ENCODE data around the gene RPL36AL.

The RPL36AL gene

DNA sequence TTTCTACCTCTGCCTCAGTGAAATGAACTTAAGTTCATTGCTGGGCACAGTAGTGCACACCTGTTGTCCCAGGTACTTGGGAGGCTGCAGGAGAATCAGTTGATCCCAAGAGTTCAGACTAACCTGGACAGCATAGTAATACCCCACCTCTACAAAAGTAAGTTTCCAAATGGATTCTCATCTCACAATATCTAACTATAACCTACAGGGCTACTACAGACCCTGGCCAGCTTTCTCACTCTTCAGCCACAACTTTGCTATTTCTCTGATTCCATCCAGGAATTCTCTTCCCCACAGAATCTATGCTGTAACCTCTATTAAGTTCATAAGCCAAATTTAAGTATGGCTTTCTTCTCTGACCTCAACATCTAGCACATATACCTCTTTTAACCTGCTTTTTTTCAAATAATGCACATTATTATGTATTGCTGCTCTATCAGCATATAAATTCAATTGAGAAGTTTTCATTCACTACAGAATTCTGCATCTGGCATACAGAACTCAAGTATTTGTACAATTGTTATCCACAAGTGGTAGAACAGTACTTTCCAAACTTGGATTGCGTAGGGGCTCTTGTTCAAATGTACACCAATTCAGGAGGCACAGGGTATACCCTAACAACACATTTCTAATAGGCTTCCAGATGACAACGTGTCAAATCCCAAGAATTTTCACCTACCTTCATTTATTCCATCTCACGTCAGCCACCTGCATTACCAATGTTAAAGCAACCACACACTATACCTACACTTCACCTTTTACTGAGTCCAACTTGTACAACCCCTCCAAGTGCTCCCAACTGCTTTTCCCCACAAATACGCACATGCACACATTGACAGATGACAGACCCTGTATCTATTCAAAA is 38.1 kb downstream of the RPL36AL start:
- no peak for DNase-seq (ENCODE audit: extremely low read depth in 1 of 2, low read depth in 1 of 2)

DNA sequence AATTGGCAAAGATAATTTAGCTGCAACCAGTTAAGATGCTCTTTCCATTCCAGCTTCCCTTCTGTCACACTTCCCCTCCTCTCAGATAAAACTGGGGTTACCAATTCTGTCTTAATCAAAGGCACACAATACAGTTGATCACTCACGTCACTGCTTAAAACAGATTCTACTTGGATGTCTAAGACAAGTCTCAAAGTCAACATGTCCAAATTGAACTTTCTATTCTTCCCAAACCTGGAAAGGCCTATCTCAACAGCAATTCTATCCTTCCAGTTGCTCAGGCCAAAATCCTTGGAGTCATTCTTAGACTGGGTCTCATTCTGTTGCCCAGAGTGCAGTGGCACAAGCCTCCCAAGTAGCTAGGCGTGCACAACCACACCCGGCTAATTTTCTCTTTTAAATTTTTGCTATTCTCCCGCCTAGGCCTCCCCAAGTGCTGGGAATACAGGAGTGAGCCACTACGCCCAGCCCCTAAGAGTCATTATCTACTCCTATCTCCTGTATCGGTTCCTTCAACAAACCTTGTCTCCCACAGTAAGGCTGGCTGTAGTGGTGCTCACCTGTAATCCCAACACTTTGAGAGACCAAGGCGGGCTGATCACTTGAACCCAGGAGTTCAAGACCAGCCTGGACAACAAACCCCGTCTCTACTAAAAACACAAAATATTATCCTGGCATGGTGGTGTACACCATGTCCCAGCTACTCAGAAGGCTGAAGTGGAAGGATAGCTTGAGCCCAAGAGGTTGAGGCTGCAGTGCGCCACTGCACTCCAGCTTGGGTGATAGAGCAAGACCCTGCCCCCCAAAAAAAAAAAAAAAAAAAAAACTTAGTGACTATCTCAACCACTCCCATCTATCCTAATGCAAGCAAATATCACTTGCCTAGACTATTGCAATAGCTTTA is 39.0 kb downstream of the RPL36AL start:
- DNase-seq (ENCODE audit: extremely low read depth in 1 of 2, low read depth in 1 of 2): no peak

DNA sequence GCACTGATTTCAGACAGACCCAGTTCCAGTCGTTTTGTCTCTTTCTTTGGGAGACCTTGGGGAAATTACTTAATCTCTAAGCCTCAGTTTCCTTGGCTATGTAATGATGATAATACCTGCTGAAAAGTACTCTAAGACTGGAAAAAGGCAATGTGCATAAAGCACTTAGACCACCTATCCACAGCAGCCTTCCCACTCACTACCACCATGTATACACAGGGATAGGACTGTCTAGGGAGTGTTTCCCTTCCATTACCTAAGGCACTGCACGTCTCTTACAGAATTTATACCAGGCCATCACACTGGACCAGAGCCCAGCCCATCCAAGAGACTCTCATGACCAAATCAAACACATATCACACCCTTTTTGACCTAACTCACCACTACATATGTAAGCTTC is 40.6 kb downstream of the RPL36AL start:
- DNase-seq (ENCODE audit: extremely low read depth in 1 of 2, low read depth in 1 of 2): no peak

DNA sequence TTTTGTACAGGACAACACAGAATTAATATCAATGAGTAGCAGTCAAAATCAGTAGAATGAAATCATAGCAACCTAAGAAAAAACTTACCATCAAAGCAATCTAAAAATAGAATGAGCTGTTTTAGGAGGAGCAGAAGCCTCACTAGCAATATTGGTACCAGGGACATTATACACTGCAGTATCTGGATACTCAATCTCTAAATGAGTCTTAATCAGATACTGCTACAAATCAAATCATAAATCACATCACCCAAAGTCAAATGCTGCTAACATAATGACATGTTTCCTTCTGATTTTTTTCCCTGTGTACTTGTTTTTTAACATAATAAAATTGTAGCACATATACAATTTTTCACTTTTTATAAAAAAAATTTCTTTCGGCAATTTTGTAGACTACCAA is 42.3 kb downstream of the RPL36AL start:
- DNase-seq (ENCODE audit: extremely low read depth in 1 of 2, low read depth in 1 of 2): no peak

DNA sequence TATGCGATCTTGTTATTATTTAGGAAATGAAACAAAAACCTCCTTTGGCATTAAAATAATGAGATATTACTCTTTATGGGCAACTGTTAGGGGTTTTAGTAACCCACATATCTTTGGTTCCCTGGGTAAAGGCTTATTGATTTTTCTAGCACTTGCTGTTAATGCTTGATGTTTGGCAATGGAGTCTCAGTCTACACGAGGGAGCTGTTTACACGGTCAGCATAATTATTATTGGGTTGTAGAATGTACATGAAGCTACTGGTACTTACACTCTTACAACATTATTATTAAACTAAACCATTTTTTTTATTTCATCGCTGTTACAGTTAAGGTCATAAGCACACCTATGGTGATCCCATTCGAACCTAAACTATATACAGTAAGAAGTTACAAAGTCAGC is 46.4 kb downstream of the RPL36AL start:
- DNase-seq (ENCODE audit: extremely low read depth in 1 of 2, low read depth in 1 of 2): no peak

DNA sequence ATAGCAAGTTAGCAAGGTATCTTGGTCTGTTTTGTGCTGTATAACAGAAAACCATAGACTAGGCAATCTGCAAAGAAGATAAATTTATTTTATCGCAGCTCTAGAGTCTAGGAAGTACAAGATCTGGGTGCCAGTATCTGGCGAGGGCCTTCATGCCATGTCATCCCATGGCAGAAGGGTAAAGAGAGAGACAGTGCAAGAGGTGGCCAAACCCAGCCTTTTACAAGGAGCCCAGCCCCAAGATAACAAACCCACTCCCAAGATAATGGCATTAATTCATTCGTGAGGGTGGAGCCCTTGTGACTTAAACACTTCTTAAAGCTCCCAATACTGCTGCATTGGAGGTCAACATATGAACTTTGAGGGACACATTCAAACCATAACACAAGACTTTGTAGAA is 51.1 kb downstream of the RPL36AL start:
- no peak for DNase-seq (ENCODE audit: extremely low read depth in 1 of 2, low read depth in 1 of 2)

Data from stimulated activated CD8-positive, alpha-beta memory T cell treated with anti-CD3 and anti-CD28 coated beads, Interleukin-7, amount 100 ng/mL, for 48 hours (primary cell).